GM12864 (cell line): Measurements from ENCODE around the gene GGT6.
"Not testable (repeated sequence)": the region's sequence is repeated elsewhere in the genome, so short reads cannot be mapped to it uniquely, and the experiment has no call there.

Experiments
- DNase-seq: peaks from one replicate; pipeline ENCODE4 v3.0.0-alpha.2; 2011; ENCODE audit warnings: low read depth
- H3K4me3 ChIP-seq: 2 replicates; pipeline ENCODE4 v1.5.1; 2011; ENCODE audit warnings: mild to moderate bottlenecking, low read depth, low read length, control low read depth
- TF ChIP-seq, protein P1 (sequence below): IDR thresholded peaks from 2 replicates; pipeline ENCODE4 v1.5.1; 2011; ENCODE audit warnings: low read depth, mild to moderate bottlenecking, moderate library complexity, low read length, control low read depth, inconsistent platforms; ENCODE audit errors: missing control alignments

Gene GGT6, protein sequence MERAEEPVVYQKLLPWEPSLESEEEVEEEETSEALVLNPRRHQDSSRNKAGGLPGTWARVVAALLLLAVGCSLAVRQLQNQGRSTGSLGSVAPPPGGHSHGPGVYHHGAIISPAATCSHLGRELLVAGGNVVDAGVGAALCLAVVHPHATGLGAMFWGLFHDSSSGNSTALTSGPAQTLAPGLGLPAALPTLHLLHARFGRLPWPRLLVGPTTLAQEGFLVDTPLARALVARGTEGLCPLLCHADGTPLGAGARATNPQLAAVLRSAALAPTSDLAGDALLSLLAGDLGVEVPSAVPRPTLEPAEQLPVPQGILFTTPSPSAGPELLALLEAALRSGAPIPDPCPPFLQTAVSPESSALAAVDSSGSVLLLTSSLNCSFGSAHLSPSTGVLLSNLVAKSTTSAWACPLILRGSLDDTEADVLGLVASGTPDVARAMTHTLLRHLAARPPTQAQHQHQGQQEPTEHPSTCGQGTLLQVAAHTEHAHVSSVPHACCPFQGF

DNA sequence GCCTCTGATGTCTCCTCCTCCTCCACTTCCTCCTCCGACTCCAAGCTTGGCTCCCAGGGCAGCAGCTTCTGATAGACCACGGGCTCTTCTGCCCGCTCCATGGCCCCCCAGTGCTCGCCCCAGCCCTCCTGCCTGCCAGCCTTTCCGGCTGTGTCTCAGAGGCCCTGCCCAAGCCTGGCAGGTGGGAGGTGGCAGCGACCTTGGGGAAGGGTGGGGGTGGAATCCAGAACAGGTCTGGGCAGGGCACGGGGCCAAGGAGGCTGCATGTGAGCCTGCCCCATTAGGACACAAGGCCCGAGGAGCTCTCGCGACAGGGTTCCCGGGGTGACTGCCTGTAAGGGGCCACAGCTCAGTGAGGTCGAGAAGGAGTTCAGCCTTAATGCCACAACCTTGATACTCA lies at the start of gene GGT6:
GGT6 (minus strand) TSS at position 157 of the 400 bp plus-strand sequence; CDS start at position 101, 56 bp downstream.
- no peak for DNase-seq
- H3K4me3 ChIP-seq, result no peak within 1 kb of the TSS
- TF ChIP-seq, protein P1, sequence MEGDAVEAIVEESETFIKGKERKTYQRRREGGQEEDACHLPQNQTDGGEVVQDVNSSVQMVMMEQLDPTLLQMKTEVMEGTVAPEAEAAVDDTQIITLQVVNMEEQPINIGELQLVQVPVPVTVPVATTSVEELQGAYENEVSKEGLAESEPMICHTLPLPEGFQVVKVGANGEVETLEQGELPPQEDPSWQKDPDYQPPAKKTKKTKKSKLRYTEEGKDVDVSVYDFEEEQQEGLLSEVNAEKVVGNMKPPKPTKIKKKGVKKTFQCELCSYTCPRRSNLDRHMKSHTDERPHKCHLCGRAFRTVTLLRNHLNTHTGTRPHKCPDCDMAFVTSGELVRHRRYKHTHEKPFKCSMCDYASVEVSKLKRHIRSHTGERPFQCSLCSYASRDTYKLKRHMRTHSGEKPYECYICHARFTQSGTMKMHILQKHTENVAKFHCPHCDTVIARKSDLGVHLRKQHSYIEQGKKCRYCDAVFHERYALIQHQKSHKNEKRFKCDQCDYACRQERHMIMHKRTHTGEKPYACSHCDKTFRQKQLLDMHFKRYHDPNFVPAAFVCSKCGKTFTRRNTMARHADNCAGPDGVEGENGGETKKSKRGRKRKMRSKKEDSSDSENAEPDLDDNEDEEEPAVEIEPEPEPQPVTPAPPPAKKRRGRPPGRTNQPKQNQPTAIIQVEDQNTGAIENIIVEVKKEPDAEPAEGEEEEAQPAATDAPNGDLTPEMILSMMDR, result no peak

DNA sequence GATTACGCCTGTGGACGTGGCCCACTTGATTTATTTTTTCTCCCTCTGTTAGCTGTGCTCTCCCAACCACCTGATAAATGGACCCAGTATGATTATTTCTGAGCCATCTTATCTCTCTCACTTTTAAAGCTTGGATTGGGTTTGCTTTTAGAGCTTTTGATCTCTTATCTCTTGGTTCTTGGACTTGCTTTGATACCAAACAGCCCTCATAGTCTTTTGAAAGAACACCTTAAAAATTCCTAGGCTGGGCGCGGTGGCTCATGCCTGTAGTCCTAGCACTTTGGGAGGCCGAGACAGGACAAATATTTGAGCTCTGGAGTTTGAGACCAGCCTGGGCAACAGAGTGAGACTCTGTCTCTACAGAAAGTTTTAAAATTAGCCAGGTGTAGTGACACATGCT lies 49.8 kb upstream of the GGT6 start:
- H3K4me3 ChIP-seq, result no peak overlapping the region
- no peak for DNase-seq
- TF ChIP-seq, protein P1, result no peak

DNA sequence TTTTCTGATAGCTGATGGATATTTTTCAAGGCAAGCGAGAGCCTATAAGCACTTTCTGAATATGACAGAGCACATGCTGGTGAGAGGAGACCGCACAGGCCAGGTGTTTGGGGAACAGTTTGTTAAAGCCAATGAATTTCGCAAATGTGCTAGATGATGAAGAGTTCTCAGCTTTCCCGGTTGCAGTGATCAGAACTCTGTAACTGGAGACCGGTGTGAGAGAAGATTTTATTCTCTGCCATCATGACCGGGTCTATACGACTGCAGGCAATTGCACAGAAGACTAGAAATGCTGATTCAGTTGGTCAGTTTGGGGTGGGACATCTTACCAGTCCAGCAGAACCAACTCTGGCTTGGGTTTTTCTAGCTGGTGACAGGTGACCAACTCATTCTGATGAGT lies 49.4 kb upstream of the GGT6 start:
- TF ChIP-seq, protein P1, result no peak
- no peak overlapping the region for H3K4me3 ChIP-seq
- no peak for DNase-seq

DNA sequence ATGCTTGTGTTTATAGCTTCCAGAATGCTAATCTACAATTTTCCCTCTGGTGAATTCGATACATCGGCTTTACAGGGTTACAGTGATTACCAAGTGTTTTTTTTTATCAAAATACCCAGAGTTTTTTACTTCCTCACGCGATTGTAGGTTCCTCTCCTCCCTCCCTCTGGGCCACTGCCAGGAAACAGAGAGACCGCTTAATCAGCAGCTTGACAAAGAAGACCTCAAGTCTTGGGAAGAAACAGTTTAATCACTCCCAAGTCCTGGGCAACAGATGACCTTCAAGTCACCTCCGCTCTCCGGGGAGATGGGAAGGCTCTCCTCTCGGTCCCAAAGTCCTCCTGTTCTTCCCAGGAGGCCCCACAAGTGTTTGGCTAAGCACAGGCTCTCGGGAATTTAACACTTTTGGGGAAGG lies 47.4 kb upstream of the GGT6 start:
- H3K4me3 ChIP-seq, result no peak overlapping the region
- TF ChIP-seq, protein P1, result no peak
- DNase-seq, result no peak

DNA sequence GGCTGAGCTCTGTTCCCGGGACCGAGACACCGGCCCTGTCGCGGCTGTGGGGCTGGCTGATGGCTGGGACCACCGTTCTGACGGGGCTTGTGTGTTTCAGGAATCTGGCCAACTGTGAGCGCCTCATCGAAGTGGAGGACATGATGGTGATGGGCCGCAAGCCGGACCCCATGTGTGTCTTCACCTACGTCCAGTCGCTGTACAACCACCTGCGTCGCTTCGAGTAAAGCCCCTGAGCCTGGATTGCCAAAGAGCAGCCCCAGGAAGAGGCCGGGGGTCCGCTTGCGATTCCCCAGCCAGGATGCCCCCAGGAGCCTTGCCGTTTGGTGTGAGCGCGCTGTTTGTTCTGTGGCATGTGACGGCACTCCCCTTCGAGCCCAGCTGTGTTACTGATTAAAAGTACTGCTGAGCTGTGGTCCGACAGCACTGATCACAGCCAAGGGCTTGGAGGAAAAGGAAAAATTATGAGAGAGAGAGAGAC lies 46.9 kb upstream of the GGT6 start:
- DNase-seq, result no peak
- TF ChIP-seq, protein P1, result no peak
- H3K4me3 ChIP-seq, result no peak overlapping the region

DNA sequence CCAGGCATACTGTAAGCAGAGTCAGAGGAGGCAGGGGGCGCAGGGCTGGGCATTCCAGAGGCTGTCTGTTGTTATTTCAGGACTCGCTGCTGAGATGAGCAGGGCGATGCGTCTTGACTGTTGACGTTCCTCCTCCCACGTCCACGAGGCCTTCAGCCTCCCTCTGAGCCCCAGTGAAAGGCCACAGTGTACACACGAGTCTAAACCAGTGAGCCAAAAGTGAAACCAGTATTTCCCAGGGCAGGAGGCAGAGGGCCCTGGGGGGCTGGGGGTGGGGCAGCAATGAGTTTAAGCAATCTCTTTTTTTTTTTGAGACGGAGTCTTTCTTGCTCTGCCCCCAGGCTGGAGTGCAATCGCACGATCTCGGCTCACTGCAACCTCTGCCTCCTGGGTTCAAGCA lies 45.4 kb upstream of the GGT6 start:
- TF ChIP-seq, protein P1, result no peak

DNA sequence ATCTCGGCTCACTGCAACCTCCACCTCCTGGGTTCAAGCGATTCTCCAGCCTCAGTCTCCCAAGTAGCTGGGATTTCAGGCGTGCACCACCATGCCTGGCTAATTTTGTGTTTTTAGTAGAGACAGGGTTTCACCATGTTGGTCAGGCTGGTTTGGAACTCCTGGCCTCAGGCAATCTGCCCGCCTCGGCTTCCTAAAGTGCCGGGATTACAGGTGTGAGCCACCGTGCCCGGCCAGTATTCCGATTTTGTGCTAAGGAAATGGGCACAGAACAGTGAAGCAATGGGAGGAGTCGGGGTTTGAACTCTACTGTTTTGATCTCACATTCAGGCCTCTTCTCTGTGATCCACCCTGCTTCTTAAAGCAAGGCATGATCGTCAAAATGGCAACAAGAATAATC lies 44.4 kb upstream of the GGT6 start:
- H3K4me3 ChIP-seq, DNase-seq: not testable (repeated sequence)

More for the DNA sequence above, 45.4 kb upstream of the GGT6 start:
- no peak overlapping the region for H3K4me3 ChIP-seq
- no peak for DNase-seq
